ENCODE results near the gene C3orf18.

DNA sequence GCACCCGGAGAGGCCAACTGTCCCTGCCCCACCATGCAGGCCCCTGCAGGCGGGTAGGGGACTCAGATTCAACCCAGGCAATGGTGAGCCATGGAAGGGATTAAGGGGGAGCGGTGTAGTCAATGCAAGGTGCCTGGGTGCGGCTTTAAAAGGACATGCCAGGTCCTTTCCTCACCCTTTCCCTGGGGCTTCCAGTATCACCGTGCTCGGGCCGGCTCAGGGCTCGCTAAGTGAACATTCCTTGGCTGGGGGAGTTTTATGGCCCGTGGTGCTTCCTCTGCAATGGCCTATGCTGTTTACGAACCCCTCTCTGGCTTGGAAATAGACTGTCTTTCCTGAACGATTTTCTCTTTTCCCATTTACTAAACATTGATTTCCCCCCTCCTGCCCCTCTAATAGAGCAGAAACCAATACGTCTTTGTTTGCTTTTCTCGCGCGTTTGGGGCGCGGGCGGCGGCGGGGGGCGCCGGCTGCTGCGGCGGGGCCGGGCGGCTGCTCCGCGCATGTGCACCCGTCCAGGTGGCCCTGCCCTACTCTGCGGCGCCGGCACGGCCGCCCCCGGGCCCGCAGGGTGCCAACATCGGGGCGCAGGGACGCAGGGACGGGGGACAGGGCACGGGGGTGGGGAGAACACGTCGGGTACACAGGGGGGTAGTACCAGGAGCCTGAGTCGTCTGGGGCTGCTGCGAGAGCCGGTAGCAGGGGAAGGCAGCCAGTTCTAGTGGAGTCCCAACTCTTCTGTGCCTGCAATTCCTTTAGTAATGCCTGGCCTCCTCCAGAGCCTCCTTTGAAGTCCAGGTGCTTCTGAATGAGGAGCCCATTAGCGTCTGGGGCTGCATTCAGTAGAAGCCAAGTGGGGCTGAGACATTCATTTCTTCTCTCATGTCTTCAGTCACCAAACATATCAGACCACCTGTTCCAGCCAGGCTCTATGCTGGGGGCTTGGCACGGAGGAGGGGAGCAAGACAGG lies 37.3 kb downstream of the C3orf18 start:
- no peak for TF ChIP-seq POLR2A (IDR thresholded peaks at IDR 0.05)
- TF ChIP-seq, protein P1, sequence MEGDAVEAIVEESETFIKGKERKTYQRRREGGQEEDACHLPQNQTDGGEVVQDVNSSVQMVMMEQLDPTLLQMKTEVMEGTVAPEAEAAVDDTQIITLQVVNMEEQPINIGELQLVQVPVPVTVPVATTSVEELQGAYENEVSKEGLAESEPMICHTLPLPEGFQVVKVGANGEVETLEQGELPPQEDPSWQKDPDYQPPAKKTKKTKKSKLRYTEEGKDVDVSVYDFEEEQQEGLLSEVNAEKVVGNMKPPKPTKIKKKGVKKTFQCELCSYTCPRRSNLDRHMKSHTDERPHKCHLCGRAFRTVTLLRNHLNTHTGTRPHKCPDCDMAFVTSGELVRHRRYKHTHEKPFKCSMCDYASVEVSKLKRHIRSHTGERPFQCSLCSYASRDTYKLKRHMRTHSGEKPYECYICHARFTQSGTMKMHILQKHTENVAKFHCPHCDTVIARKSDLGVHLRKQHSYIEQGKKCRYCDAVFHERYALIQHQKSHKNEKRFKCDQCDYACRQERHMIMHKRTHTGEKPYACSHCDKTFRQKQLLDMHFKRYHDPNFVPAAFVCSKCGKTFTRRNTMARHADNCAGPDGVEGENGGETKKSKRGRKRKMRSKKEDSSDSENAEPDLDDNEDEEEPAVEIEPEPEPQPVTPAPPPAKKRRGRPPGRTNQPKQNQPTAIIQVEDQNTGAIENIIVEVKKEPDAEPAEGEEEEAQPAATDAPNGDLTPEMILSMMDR (IDR thresholded peaks at IDR 0.05), result no peak
